HCT116 (cell line): ENCODE data around the gene RAB4A. TPM values are rescaled to one million over a fixed set of nuclear protein-coding genes. Genes with fewer than 3 reads are reported as not detected.

Experiments
- ATAC-seq: fragments of 200-7000 bp; cut with Tn5 transposase; 2 replicates; pipeline ENCODE4 v1.9.1; 2020; ENCODE audit warnings: mild to moderate bottlenecking, moderate library complexity
- BruUV-seq: library from RNA; stranded (reverse); fragments of 400-500 nt; replicated peaks from 2 replicates; lab custom pipeline; 2021; lab: Mats Ljungman, UMichigan
- CTCF ChIA-PET: fragments of 300-600 bp; sonication (Branson Sonifier 250); formaldehyde crosslinking; loops from one replicate; lab custom pipeline; 2021; ENCODE audit warnings: antibody characterized with exemption; lab: Charles Lee
- POLR2A ChIA-PET: fragments of 300-600, 350-600 bp; sonication (Branson Sonifier 250); formaldehyde crosslinking; loops from one replicate; lab custom pipeline; 2021; ENCODE audit warnings: antibody characterized with exemption; lab: Charles Lee
- RAD21 ChIA-PET, 2 experiments: fragments of 300-600 bp; sonication (Branson Sonifier 250); formaldehyde crosslinking; loops; one replicate each; lab custom pipeline; 2023; ENCODE audit warnings: low total read pairs in 2 of 2; ENCODE audit not compliant: uncharacterized antibody in 2 of 2, unreplicated experiment in 2 of 2, low non-redundant PET in 1 of 2; lab: Charles Lee
- DNase-seq: peaks from one replicate; pipeline ENCODE4 v3.0.0-alpha.2; 2010; ENCODE audit warnings: low read depth, low spot score
- H2AFZ ChIP-seq: fragments of 200-600 bp; shearing (Covaris generic), sonication (generic); 2 replicates; pipeline ENCODE4 v1.6.1; 2017; ENCODE audit warnings: low read depth, mixed run types, mixed read lengths, antibody characterized with exemption, low read length; ENCODE audit not compliant: poor library complexity, severe bottlenecking
- H3K27ac ChIP-seq: 2 replicates; pipeline ENCODE4 v1.5.1; 2012; ENCODE audit warnings: low read depth, low read length
- H3K27me3 ChIP-seq: fragments of 200-600 bp; sonication (generic); 2 replicates; pipeline ENCODE4 v1.6.1; 2016; ENCODE audit warnings: mixed run types, low read length, mixed read lengths; ENCODE audit not compliant: insufficient read depth
- H3K36me3 ChIP-seq, 2 experiments: fragments of 200-500 bp in 1 of 2; fragments of 200-600 bp in 1 of 2; sonication (Bioruptor generic) in 1 of 2; sonication (generic) in 1 of 2; 2 replicates each; pipeline versions ENCODE4 v1.5.1 to v1.6.1; 2014 to 2016; ENCODE audit warnings: low read length in 2 of 2, inconsistent platforms in 1 of 2, mixed read lengths in 1 of 2, mixed run types in 1 of 2; ENCODE audit not compliant: insufficient read depth in 2 of 2, control insufficient read depth in 1 of 2
- H3K4me1 ChIP-seq, 2 experiments: fragments of 200-600 bp in 1 of 2; sonication (generic) in 1 of 2; 2 replicates each; pipeline versions ENCODE4 v1.5.1 to v1.6.1; 2012 to 2017; ENCODE audit warnings: low read length in 2 of 2, inconsistent platforms in 1 of 2, mild to moderate bottlenecking in 1 of 2, mixed read lengths in 1 of 2, mixed run types in 1 of 2, moderate library complexity in 1 of 2; ENCODE audit not compliant: insufficient read depth in 2 of 2, control insufficient read depth in 1 of 2
- H3K4me2 ChIP-seq: fragments of 200-600 bp; sonication (generic); 2 replicates; pipeline ENCODE4 v1.6.1; 2017; ENCODE audit warnings: mixed run types, low read length, mixed read lengths
- H3K4me3 ChIP-seq, 2 experiments: fragments of 200-600 bp in 1 of 2; sonication (generic) in 1 of 2; replicated peaks in 1 of 2; 2 replicates each; pipeline ENCODE4 v1.5.1; 2011 to 2016; ENCODE audit warnings: low read length in 2 of 2, control low read depth in 1 of 2, low read depth in 1 of 2, mild to moderate bottlenecking in 1 of 2, mixed read lengths in 1 of 2, mixed run types in 1 of 2
- H3K79me2 ChIP-seq: fragments of 200-600 bp; sonication (generic); 2 replicates; pipeline ENCODE4 v1.6.1; 2017; ENCODE audit warnings: mild to moderate bottlenecking, mixed run types, low read length, moderate library complexity, mixed read lengths; ENCODE audit not compliant: insufficient read depth
- H3K9ac ChIP-seq: fragments of 200-600 bp; sonication (generic); 2 replicates; pipeline ENCODE4 v1.6.1; 2016; ENCODE audit warnings: low read length, mixed read lengths
- H3K9me2 ChIP-seq: fragments of 200-600 bp; sonication (generic), shearing (Covaris generic); 2 replicates; pipeline ENCODE4 v1.6.1; 2017; ENCODE audit warnings: mixed run types, mild to moderate bottlenecking, moderate library complexity; ENCODE audit not compliant: insufficient read depth
- H3K9me3 ChIP-seq, 2 experiments: fragments of 200-500 bp in 1 of 2; fragments of 200-600 bp in 1 of 2; sonication (Bioruptor generic) in 1 of 2; sonication (generic) in 1 of 2; 2 replicates each; pipeline ENCODE4 v1.6.1; 2014 to 2017; ENCODE audit warnings: low read length in 2 of 2, mixed read lengths in 2 of 2, inconsistent platforms in 1 of 2, low read depth in 1 of 2, mild to moderate bottlenecking in 1 of 2, mixed run types in 1 of 2, moderate library complexity in 1 of 2; ENCODE audit not compliant: control insufficient read depth in 1 of 2, insufficient read depth in 1 of 2
- H4K20me1 ChIP-seq: fragments of 200-600 bp; sonication (generic), shearing (Covaris generic); 2 replicates; pipeline ENCODE4 v1.6.1; 2017; ENCODE audit warnings: mixed run types, mild to moderate bottlenecking, moderate library complexity; ENCODE audit not compliant: insufficient read depth
- CBX3 ChIP-seq: IDR thresholded peaks from 2 replicates; pipeline ENCODE4 v1.6.1; 2012; ENCODE audit warnings: low read depth
- ELF1 ChIP-seq: IDR thresholded peaks from 2 replicates; pipeline ENCODE4 v1.6.1; 2012; ENCODE audit warnings: low read depth, borderline replicate concordance
- EZH2 ChIP-seq: fragments of 200-600 bp; sonication (generic); IDR thresholded peaks from 2 replicates; pipeline ENCODE4 v1.6.1; 2017; ENCODE audit warnings: antibody characterized with exemption, mixed run types
- JUND ChIP-seq: IDR thresholded peaks from 2 replicates; pipeline ENCODE4 v1.6.1; 2012
- POLR2A ChIP-seq: IDR thresholded peaks from 2 replicates; pipeline ENCODE4 v1.7.0; 2011; ENCODE audit warnings: borderline replicate concordance; ENCODE audit not compliant: insufficient read depth, insufficient read length; ENCODE audit errors: extremely low read depth
- SIN3A ChIP-seq: IDR thresholded peaks from 2 replicates; pipeline ENCODE4 v1.6.1; 2012; ENCODE audit warnings: low read depth
- SRF ChIP-seq: IDR thresholded peaks from 2 replicates; pipeline ENCODE4 v1.6.1; 2012; ENCODE audit warnings: low read depth
- YY1 ChIP-seq: IDR thresholded peaks from 2 replicates; pipeline ENCODE4 v1.6.1; 2011; ENCODE audit warnings: low read length, low read depth, moderate library complexity, mild to moderate bottlenecking; ENCODE audit not compliant: insufficient replicate concordance; ENCODE audit errors: extremely low read depth
- ZNF274 ChIP-seq: fragments of 200-500 bp; sonication (Bioruptor generic); IDR thresholded peaks from 2 replicates; pipeline ENCODE4 v1.6.1; 2014; ENCODE audit warnings: mild to moderate bottlenecking, low read depth, low read length, inconsistent platforms
- intact Hi-C: fragments of 100-400 bp; cut with micrococcal nuclease; formaldehyde crosslinking; loops from 2 replicates; pipeline ENCODE4 v1.10.0; 2022
- total RNA-seq: library from RNA; stranded (reverse); gene quantifications from one replicate; pipeline ENCODE4 v1.2.1, GENCODE V29; 2021; ENCODE audit not compliant: unreplicated experiment

Gene RAB4A
- total RNA-seq, 1 experiment from 2014 or later, result 101 TPM

DNA sequence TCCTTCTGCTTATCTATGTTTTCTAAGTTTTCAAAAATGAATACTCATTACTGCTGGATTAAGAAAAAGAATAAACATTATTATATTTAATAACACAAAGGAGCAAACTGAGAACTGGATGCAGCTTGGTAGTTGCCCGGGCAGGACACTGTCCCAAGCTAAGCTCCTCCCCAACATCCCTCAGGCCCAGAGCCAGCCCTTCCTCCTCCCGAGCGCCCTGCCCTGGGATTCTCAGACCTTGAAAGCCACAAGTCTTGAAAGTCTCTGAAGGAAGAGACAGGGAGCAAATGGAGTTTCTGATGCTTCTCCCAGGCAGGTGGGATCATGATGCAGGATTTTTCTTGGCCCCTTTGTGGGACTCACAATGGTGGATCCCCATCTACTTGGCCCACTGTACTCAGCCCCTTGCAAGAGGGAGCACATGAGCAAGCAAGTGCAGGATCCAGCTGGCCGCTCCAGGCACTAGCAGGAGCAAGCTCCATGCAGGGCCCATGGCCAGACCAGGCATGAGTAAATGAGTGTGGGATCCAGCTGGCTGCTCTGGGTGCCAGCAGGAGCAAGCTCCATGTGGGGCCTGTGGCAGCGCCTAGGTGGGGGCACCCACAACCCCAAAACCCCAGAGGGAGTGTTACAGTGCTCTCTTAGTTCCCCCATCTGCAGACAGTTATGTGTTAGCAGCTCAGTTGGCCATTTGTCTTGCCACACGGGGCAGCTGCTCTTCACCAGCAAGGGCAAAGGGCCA lies 32.1 kb upstream of the RAB4A start:
- Histone ChIP-seq H3K9me2 (no peaks in the 10 kb centered on the region), H3K4me2 (no peak overlapping the region), H3K27ac (no peak overlapping the region), H3K9ac (no peak overlapping the region), H4K20me1 (no peaks in the 10 kb centered on the region), H3K4me3 (no peak overlapping the region), H3K9me3 (0 out of 4 replicates have a peak, but pooled peaks cover 0 to 5% of the 10 kb centered on the region in 2 experiments), H3K27me3 (no peaks in the 10 kb centered on the region), H3K79me2 (no peaks in the 10 kb centered on the region), H3K36me3 (no peaks in the 10 kb centered on the region), H3K4me1 (peaks cover 0 to 3% of the 10 kb centered on the region in 2 experiments; a peak in 2 of 4 replicates), H2AFZ (no peak overlapping the region)
- TF ChIP-seq EZH2, result no peak
- RAD21 ChIA-PET, result interaction anchor here in 1 of 2 experiments (1.1 kb wide), 1 partner anchor 16 kb away, joined by 3 read pairs; no protein-coding TSS in a partner anchor
- POLR2A ChIA-PET, result no interaction called here
- CTCF ChIA-PET, result interaction anchor here (1.0 to 2.0 kb wide), 2 partner anchors 11 to 16 kb away, joined by 5 to 7 read pairs; no protein-coding TSS in a partner anchor
- no TSS peak for BruUV-seq
- DNase-seq, result no peak
- intact Hi-C loops, result no loop called here
- no peak for ATAC-seq

DNA sequence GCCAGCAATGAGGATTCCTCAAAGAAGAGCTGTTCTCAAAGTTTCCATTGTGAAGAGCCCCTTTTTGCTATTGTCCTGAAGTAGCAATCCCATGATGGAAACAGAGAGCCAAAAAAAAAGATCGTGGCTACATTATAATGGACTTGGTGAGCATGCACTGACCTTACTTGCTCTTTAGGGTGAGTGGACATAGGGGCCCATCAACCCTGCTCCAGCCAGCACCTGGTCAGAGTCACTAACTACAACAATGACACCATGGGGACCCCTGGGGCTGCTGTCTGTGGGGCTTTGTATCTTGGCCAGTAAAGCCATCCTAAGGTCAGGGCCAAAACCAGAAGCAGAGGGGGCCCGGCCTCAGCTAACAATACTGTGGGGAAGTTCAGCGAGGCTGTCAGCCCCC lies 30.4 kb upstream of the RAB4A start:
- Histone ChIP-seq H3K9me2 (no peaks in the 10 kb centered on the region), H3K9ac (no peak overlapping the region), H3K27ac (no peak overlapping the region), H3K4me3 (no peak overlapping the region), H3K9me3 (0 out of 4 replicates have a peak, but pooled peaks cover 0 to 5% of the 10 kb centered on the region in 2 experiments), H3K27me3 (no peaks in the 10 kb centered on the region), H3K79me2 (no peaks in the 10 kb centered on the region), H3K4me1 (peaks cover 0 to 3% of the 10 kb centered on the region in 2 experiments; a peak in 2 of 4 replicates), H2AFZ (no peak overlapping the region), H4K20me1 (no peaks in the 10 kb centered on the region), H3K4me2 (no peak overlapping the region), H3K36me3 (no peaks in the 10 kb centered on the region)
- BruUV-seq, result no TSS peak
- ChIA-PET CTCF (interaction anchor here (2.0 kb wide), 1 partner anchor 14 kb away, joined by 7 read pairs; no protein-coding TSS in a partner anchor), RAD21 (no interaction called here), POLR2A (no interaction called here)
- intact Hi-C loops, result no loop called here
- DNase-seq (no peak), ATAC-seq (no peak)
- TF ChIP-seq JUND, result no peak
- TF ChIP-seq ZNF274, result no peak
- TF ChIP-seq POLR2A, result no peak
- TF ChIP-seq ELF1, result no peak
- TF ChIP-seq SRF, result no peak
- TF ChIP-seq SIN3A, result no peak
- TF ChIP-seq YY1, result no peak
- TF ChIP-seq CBX3, result no peak
